Loucy (cell line): ENCODE data around the gene MGRN1.

ENCODE experiments used
- EZH2phosphoT487 ChIP-seq: fragments of 200-600 bp; IDR thresholded peaks from 2 replicates; pipeline ENCODE4 v1.6.1; 2018; ENCODE audit warnings: antibody characterized with exemption, mild to moderate bottlenecking, moderate library complexity, borderline replicate concordance
- TF ChIP-seq, protein P1 (sequence below): fragments of 200-600 bp; sonication (generic); conservative IDR thresholded peaks from 2 replicates; pipeline ENCODE4 v1.5.1; 2014; ENCODE audit warnings: mild to moderate bottlenecking, antibody characterized with exemption, low read length

DNA sequence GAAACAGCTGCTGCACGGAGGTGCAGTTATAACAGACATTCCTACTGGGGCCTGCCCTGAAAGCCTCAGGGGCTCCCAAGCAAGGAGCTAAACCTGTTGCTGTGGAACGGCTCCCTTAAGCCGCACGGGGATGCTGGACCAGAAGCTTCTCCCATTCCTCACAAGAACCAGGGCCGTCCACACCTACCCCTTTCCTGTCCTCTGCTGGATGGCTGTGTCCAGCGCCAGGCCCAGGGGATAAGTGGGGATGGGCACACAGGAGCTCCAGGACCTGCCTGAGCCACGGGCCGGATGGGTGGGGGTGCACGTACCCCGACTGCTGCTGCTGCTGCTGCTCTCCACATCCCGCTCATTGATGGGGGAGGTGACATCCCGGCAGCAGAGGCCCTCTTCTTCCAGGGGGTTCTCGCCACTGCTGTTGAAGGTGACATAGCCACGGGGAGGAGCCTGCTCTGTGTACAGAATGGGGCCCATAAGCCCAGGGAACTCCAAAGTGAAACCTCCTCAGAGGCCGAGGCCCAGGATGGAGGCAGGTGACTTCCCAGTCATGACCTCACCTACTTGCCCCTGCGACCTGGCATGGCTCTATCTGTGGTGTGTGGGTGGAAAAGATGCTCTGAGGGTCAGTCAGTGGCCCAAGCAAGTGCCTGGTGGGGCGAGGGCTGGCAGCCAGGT lies 77.3 kb downstream of the MGRN1 start:
- TF ChIP-seq, protein P1, sequence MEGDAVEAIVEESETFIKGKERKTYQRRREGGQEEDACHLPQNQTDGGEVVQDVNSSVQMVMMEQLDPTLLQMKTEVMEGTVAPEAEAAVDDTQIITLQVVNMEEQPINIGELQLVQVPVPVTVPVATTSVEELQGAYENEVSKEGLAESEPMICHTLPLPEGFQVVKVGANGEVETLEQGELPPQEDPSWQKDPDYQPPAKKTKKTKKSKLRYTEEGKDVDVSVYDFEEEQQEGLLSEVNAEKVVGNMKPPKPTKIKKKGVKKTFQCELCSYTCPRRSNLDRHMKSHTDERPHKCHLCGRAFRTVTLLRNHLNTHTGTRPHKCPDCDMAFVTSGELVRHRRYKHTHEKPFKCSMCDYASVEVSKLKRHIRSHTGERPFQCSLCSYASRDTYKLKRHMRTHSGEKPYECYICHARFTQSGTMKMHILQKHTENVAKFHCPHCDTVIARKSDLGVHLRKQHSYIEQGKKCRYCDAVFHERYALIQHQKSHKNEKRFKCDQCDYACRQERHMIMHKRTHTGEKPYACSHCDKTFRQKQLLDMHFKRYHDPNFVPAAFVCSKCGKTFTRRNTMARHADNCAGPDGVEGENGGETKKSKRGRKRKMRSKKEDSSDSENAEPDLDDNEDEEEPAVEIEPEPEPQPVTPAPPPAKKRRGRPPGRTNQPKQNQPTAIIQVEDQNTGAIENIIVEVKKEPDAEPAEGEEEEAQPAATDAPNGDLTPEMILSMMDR, result no peak
- no peak for TF ChIP-seq EZH2phosphoT487
